Coronary artery (tissue), 2 donors: ENCODE data around the gene TSPAN32.

Source experiments
- DNase-seq: peaks from one replicate; pipeline ENCODE4 v3.0.0-alpha.2; 2017; ENCODE audit warnings: low spot score
- H3K27ac ChIP-seq, 2 donors: fragments of 200-600 bp; sonication (generic); one replicate each; pipeline ENCODE4 v1.5.1; 2016 to 2019
- H3K4me3 ChIP-seq: fragments of 200-600 bp; sonication (generic); 2 replicates; pipeline ENCODE4 v1.5.1; 2016; ENCODE audit warnings: mild to moderate bottlenecking, moderate library complexity
- TF ChIP-seq, protein P1 (sequence below): fragments of 200-600 bp; sonication (generic); IDR thresholded peaks from one replicate; pipeline ENCODE4 v1.5.1; 2019; ENCODE audit warnings: antibody characterized with exemption

Gene TSPAN32

DNA sequence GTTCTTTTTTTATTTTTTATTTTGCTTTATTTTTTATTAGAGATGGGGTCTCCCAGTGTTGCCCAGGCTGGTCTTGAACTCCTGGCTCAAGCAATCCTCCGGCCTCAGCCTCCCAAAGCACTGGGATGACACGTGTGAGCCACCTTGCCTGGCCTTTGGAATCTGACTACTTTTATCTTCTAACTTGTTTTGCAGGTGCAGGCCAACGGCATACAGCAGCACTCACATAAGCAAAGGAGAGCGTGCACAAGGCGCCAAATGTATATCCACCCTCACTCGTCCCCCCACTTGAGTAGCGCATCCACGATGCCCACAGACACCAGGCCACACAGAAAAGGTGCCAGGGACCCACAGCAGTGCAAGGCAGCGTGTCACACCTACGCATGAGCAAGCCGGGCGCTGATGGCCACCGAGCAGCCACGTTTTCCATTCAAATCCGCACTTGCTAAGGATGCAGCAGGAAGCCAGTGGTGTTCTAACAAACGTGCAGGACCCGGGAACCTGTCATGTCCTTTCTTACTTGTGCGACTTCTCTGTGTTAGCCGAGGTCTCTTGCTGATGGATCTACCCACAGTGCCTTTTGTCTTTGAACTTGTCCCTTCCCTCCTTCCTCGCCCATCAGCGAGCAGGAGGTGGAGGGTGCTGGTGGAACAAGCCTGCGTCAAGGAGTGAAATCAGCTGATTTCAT lies 37.3 kb upstream of the TSPAN32 start:
- no peak overlapping the region for H3K27ac ChIP-seq

DNA sequence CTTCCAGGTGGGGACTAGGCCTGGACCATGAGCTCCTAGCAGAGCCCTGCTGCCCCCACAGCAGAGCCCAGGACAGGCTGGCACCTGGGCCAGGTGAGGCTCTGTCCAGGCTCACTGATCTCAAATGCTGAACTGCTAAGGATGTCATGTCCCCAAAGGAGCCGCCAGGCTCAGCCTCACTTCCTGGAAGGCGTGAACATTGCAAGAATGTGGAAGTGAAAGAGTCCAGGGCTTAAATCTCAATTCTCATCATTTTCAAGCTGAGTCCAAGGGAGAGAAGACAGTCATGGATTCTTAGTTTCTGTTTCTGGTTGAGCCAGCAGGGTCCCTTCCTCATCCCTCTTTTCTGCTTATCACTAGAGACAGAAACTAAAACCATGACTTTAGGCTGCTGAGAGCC lies 36.4 kb upstream of the TSPAN32 start:
- Histone ChIP-seq H3K4me3 (no peak overlapping the region), H3K27ac (peak overlapping the region in 1 of 2 donors; percentile 72)
- DNase-seq: peak; percentile 72
- TF ChIP-seq, protein P1, sequence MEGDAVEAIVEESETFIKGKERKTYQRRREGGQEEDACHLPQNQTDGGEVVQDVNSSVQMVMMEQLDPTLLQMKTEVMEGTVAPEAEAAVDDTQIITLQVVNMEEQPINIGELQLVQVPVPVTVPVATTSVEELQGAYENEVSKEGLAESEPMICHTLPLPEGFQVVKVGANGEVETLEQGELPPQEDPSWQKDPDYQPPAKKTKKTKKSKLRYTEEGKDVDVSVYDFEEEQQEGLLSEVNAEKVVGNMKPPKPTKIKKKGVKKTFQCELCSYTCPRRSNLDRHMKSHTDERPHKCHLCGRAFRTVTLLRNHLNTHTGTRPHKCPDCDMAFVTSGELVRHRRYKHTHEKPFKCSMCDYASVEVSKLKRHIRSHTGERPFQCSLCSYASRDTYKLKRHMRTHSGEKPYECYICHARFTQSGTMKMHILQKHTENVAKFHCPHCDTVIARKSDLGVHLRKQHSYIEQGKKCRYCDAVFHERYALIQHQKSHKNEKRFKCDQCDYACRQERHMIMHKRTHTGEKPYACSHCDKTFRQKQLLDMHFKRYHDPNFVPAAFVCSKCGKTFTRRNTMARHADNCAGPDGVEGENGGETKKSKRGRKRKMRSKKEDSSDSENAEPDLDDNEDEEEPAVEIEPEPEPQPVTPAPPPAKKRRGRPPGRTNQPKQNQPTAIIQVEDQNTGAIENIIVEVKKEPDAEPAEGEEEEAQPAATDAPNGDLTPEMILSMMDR: no peak

More for the DNA sequence above, 37.3 kb upstream of the TSPAN32 start:
- no peak overlapping the region for H3K4me3 ChIP-seq
- peak; percentile 55 for DNase-seq
- TF ChIP-seq, protein P1: no peak

DNA sequence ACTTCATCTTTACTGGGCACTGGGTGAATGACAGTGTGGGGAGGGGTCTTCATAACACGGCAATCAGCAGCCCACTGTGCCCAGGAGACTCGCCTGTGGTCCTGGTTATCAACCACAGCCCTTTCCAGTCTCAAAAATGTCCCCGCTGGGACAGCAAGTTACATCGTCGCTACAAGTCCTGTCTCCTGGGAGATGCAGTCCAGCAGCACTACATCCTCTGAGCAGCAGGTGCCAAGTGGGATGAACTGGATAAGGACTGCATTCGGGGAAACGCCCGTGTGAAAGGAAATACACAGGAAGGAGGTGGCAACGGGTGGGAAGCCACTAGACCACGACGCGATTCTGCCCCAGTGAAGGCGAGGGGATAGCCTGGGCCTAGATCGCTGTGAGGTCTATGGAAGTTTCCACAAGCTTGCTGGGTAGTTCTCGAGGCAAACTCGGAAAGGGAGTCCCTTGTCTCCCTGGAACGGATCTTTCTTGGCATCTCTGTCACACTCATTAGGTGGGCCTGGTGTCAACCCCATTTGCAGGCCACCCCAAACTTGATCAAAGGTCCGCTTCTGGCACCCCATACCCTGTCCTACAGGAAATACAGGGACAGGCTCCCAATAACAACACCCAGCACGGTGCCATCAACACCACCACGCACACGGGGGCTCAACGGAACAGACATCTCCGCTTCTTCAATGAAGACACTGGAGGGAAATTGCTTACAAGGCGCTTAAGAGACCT lies 35.8 kb upstream of the TSPAN32 start:
- TF ChIP-seq, protein P1: no peak
- H3K4me3 ChIP-seq: no peak overlapping the region
- H3K27ac ChIP-seq: peak overlapping the region in 1 of 2 donors; percentile 72
- peak; percentile 64 for DNase-seq

DNA sequence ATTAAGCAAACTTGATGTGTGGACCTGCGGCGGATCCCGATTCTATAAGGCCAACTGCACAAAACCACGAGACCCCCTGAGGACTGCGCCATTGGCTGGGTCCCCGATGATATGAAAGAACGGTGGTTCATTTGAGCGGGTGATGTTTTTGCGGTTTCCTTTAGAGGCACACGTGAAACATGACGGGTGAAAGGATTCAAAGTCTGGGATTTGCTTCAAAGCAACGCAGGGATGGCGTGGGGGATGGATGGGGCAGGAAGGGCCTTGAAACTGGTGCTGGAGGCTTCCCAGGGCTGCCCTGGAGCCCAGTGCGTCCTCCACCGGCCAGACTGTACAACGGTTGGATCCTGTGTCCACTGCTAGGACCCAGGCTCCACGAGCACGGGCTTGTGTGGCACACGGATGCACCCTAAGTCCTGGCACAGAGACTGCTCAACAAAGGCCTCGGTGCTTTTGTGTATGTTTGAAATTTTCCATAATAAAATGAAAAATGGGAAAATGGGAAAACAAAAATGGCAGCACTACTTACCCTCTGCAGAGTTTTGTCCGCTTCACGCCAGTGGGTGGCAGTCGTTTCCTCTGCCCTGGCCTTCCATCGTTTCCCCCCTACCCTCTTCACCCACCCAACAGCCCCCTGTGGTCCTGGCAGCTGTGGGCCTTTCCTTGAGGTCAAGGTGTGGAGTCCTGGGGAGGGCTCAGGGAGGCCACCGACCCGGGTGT lies 35.1 kb upstream of the TSPAN32 start:
- Histone ChIP-seq H3K4me3 (no peak overlapping the region), H3K27ac (no peak overlapping the region)
- peak; percentile 54 for DNase-seq
- TF ChIP-seq, protein P1: no peak

DNA sequence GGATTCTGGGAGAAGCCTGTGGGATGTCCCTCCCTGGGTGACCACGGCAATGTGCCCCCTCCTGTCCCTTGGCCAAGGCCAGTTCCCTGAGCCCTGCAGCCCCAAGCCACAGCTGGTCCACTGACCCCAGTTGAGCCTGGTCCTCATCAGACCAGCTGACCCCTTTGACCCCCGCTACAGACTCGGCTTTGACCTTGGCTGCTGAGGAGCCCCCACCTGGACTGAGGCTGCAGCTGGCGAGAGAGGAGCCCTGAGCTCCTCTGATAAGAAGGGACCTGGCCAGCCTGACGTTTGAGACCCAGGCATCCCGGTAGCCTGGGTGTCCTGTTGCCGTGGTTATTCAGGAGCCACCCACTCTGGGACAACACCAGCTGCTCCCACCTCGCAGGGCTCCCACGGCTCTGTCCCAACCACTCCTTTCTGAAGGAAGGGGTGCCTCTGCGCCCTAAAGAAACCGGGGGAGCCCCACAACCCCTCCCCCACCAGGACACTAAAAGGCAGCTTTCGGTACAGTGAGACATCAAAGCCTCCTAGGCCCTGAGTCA lies 34.4 kb upstream of the TSPAN32 start:
- no peak overlapping the region for H3K27ac ChIP-seq
- no peak overlapping the region for H3K4me3 ChIP-seq
- TF ChIP-seq, protein P1: no peak
- DNase-seq: peak; percentile 64

DNA sequence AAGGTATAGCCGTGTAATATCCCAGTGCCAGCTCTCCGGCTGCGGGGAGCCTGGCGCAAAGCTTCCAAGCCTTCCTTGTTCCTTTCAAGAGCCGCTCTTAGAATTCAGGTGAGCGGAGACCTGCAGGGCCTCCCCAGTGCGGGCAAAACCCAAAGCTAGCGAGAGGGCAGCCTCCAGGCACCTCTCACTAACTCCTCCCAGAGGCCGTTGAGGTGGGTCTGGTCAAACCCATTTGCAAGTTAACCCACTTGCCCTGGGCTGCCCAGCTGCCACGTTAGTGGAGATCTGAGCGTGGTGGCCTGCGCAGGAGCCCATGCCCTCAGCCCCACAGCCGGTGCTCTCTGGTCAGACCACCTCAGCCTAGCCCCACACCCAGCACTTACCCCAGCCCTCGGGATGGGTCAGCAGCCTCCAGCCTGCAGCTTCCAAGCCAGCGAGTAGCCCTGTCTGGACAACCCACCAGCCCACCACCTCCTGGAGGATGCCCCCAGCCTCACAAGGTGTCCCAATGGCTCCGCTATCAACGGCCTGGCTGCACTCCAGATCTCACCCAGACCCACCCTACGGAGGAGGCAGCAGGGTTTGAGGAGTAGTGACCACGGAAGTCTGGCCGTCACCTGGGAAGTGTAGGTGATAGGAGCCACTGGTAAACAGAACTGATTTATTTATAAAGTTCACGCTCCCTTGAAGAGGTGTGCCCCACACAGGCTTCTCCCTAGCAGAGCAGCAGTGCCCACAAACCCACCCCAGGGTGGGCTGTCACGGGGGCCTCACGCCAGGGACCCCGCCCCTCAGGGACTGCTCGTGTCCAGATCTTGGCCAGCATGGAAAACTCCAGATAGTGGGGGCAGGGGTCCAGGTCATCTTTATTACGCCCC lies 33.7 kb upstream of the TSPAN32 start:
- Histone ChIP-seq H3K27ac (no peak overlapping the region), H3K4me3 (no peak overlapping the region)
- DNase-seq: peak; percentile 68
- TF ChIP-seq, protein P1: no peak
